Measurements from ENCODE around the gene ANP32B.
"Not testable (repeated sequence)": the region's sequence is repeated elsewhere in the genome, so short reads cannot be mapped to it uniquely, and the experiment has no call there.

ANP32B gene

GRCh38 chr9:97982683-97983588 lies at the start of gene ANP32B:
TSS of gene ANP32B (plus strand) at chr9:97983341. CDS start at chr9:97983556, 215 bp downstream.
- peak; percentile 93 for DNase-seq (ENCODE audit: low spot score)

- peak; percentile 47 for DNase-seq (ENCODE audit: low spot score)
These were observed 48.6 kb upstream of the ANP32B start for GRCh38 chr9:97934321-97935115.

GRCh38 chr9:97935276-97935675 lies 47.9 kb upstream of the ANP32B start:
- peak; percentile 23 for DNase-seq (ENCODE audit: low spot score)

- peak; percentile 55 for DNase-seq (ENCODE audit: low spot score)
These were observed 46.1 kb upstream of the ANP32B start for GRCh38 chr9:97936998-97937397.

GRCh38 chr9:97938081-97938644 lies 45.0 kb upstream of the ANP32B start, which contains the start of gene HEMGN:
TSS of gene HEMGN (minus strand) at chr9:97938172. CDS start at chr9:97938136, 36 bp downstream.
- DNase-seq (ENCODE audit: low spot score) = peak; percentile 94

GRCh38 chr9:97940233-97940632 lies 42.9 kb upstream of the ANP32B start:
- DNase-seq (ENCODE audit: low spot score) = peak; percentile 87

GRCh38 chr9:97940741-97941140 lies 42.4 kb upstream of the ANP32B start:
- peak; percentile 69 for DNase-seq (ENCODE audit: low spot score)

GRCh38 chr9:97941323-97941722 lies 41.8 kb upstream of the ANP32B start:
- no peak for DNase-seq (ENCODE audit: low spot score)

- DNase-seq (ENCODE audit: low spot score) = peak; percentile 88
These were observed 39.8 kb upstream of the ANP32B start for GRCh38 chr9:97943308-97943855.

- DNase-seq (ENCODE audit: low spot score) = peak; percentile 29
These were observed 38.5 kb upstream of the ANP32B start for GRCh38 chr9:97944612-97945011.

- DNase-seq (ENCODE audit: low spot score) = not testable (repeated sequence)
These were observed 37.7 kb upstream of the ANP32B start for GRCh38 chr9:97945470-97945869.

- DNase-seq (ENCODE audit: low spot score) = not testable (repeated sequence)
These were observed 36.0 kb upstream of the ANP32B start for GRCh38 chr9:97947094-97947493.

- DNase-seq (ENCODE audit: low spot score) = not testable (repeated sequence)
These were observed 32.3 kb upstream of the ANP32B start for GRCh38 chr9:97950873-97951272.

- DNase-seq (ENCODE audit: low spot score) = peak; percentile 90
These were observed 28.6 kb upstream of the ANP32B start for GRCh38 chr9:97954550-97954989.

- no peak for DNase-seq (ENCODE audit: low spot score)
These were observed 26.8 kb upstream of the ANP32B start for GRCh38 chr9:97956331-97956730.

GRCh38 chr9:97958812-97959511 lies 24.2 kb upstream of the ANP32B start:
- peak; percentile 75 for DNase-seq (ENCODE audit: low spot score)

GRCh38 chr9:97959585-97959984 lies 23.6 kb upstream of the ANP32B start:
- DNase-seq (ENCODE audit: low spot score) = no peak

GRCh38 chr9:97960678-97961328 lies 22.3 kb upstream of the ANP32B start:
- DNase-seq (ENCODE audit: low spot score) = peak; percentile 96

GRCh38 chr9:97961361-97961760 lies 21.8 kb upstream of the ANP32B start:
- peak; percentile 58 for DNase-seq (ENCODE audit: low spot score)

- DNase-seq (ENCODE audit: low spot score) = no peak
These were observed 21.0 kb upstream of the ANP32B start for GRCh38 chr9:97962136-97962535.

GRCh38 chr9:97962575-97962974 lies 20.6 kb upstream of the ANP32B start:
- no peak for DNase-seq (ENCODE audit: low spot score)
